Measurements from ENCODE around the gene SLC41A3.
"Not testable (repeated sequence)": the region's sequence is repeated elsewhere in the genome, so short reads cannot be mapped to it uniquely, and the experiment has no call there.

SLC41A3 gene

DNA sequence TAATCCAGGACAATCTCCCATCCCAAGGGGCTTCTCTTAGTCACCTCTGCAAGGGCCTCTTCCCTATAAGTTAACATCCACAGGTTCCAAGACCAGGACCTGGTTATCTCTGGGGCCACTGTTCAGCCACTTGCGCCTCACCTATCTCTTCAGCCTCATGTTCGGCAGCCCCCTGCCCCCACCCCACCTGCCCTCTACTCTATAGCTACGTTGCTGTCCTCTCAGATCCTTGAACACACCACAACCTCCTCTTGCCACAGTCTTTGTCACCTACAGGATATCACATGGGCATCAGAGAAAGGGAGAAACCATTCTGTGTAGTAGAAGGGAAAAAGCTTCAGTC is 33.9 kb downstream of the SLC41A3 start:
- DNase-seq (ENCODE audit: low read depth), result no peak
- H3K4me3 ChIP-seq (replicated peaks; ENCODE audit: low read depth, low read length), result no peak overlapping the region
- TF ChIP-seq, protein P1, sequence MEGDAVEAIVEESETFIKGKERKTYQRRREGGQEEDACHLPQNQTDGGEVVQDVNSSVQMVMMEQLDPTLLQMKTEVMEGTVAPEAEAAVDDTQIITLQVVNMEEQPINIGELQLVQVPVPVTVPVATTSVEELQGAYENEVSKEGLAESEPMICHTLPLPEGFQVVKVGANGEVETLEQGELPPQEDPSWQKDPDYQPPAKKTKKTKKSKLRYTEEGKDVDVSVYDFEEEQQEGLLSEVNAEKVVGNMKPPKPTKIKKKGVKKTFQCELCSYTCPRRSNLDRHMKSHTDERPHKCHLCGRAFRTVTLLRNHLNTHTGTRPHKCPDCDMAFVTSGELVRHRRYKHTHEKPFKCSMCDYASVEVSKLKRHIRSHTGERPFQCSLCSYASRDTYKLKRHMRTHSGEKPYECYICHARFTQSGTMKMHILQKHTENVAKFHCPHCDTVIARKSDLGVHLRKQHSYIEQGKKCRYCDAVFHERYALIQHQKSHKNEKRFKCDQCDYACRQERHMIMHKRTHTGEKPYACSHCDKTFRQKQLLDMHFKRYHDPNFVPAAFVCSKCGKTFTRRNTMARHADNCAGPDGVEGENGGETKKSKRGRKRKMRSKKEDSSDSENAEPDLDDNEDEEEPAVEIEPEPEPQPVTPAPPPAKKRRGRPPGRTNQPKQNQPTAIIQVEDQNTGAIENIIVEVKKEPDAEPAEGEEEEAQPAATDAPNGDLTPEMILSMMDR (IDR thresholded peaks at IDR 0.05; ENCODE audit: low read length, missing control alignments), result no peak

DNA sequence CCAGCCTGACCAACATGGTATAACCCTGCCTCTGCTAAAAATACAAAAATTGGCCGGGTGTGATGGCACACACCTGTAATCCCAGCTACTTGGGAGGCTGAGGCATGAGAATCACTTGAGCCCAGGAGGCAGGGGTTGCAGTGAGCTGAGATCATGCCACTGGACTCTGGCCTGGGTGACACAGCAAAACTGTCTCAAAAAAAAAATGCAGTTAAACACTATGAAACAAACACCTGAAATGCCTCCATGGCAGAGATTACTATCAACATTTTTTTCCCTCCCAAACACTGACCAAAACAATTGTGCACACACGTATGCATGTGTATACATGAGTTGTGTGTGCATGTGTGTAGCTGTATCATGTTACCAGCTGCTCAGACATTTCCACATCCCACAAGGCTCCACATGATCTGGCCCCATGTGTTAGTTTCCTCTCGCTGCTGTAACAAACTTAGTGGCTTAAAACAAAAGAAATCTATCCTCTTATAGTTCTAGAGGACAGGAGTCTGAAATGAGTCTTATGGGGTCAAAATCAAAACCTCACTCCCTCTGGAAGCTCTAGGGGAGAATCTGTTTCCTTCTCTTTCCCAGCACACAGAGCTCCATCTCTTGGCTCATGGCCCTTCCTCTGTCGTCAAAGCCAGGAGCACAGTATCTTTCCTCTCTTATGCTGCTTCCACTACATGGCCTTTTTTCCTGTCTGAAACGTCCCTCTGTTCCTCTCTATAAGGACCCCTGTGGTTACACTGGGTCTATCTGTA is 34.5 kb downstream of the SLC41A3 start:
- no peak for DNase-seq (ENCODE audit: low read depth)
- no peak overlapping the region for H3K4me3 ChIP-seq (replicated peaks; ENCODE audit: low read depth, low read length)
- TF ChIP-seq, protein P1 (IDR thresholded peaks at IDR 0.05; ENCODE audit: low read length, missing control alignments), result no peak

DNA sequence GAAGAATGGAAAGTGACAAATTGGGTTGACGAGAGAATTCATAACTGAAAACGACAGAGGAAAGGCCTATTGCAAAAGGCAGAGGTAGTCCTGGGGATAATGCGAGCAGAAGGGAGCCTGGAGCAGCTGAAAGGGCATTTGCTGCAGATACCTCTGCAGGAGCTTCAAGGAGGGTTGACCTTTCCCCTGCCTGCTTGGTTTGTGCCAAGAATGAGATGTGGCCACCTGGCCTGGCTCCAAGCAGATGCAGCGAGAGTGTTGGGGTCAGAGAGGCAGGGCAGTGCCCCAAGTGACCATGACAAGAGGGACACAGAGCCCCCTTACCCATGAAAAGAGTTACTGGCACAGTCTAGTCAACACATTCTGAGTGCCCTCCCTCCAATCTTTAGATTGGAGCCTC is 43.5 kb downstream of the SLC41A3 start:
- H3K4me3 ChIP-seq (replicated peaks; ENCODE audit: low read depth, low read length), result no peak overlapping the region
- TF ChIP-seq, protein P1 (IDR thresholded peaks at IDR 0.05; ENCODE audit: low read length, missing control alignments), result no peak
- DNase-seq (ENCODE audit: low read depth), result no peak

DNA sequence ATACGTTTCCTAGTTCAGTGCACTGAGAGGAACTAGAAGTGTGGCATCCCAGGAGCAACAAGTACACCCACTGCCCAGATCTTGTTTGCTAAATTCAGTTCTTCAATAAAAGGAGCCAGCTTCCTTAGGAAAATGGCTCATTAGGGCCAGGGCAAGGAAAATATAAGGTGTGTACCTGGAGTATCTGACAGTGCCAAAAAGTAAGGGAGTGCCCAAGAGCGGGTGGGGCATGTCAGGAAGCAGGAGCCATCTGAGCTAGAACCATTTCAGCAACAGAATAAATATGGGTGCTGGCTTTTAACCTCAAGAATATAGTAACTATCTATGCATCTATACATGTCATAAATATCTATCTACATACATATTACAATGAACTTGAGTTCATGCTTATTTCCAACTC is 44.1 kb downstream of the SLC41A3 start:
- TF ChIP-seq, protein P1 (IDR thresholded peaks at IDR 0.05; ENCODE audit: low read length, missing control alignments), result no peak
- H3K4me3 ChIP-seq (replicated peaks; ENCODE audit: low read depth, low read length), result no peak overlapping the region
- no peak for DNase-seq (ENCODE audit: low read depth)

DNA sequence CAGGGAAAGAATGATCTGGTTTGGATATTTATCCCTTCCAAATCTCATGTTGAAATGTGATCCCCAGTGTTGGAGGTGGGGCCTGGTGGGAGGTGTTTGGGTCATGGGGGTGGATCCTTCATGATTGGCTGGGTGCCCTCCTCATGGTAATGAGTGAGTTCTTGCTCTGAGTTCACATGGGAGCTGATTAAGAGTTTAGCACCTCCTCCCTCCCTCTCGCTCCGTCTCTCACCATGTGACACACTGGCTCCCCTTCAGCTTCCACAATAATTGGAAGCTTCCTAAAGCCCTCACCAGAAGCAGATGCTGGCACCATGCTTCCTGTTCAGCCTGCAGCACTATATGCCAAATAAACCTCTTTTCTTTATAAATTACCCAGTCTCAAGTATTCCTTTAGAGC is 45.1 kb downstream of the SLC41A3 start:
- not testable (repeated sequence) for DNase-seq (ENCODE audit: low read depth); H3K4me3 ChIP-seq (replicated peaks; ENCODE audit: low read depth, low read length)

DNA sequence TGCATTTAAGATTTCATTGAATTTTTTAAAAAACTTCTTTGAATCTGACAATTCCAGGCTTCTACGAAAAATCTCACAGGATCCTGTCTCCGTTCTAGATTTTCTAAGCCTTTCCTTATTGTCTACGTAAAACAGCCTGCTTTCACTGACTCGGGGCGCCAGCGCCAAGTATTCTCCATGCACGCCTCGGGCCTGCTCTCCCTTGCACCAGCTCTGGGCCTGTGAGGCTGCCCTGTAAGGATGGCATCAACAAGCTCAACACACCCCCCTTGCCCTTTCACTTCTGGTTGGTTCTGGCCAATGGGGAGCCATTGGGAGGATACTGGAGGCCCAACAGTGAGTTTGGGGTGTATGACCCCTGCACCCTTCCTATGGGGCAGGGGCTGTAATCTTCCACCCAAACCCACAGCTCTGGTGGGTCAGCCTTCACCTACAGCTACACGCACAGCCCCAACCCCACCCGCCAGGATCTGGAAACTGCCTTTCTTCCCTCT is 47.8 kb downstream of the SLC41A3 start:
- no peak overlapping the region for H3K4me3 ChIP-seq (replicated peaks; ENCODE audit: low read depth, low read length)
- no peak for DNase-seq (ENCODE audit: low read depth)
- TF ChIP-seq, protein P1 (IDR thresholded peaks at IDR 0.05; ENCODE audit: low read length, missing control alignments), result no peak

DNA sequence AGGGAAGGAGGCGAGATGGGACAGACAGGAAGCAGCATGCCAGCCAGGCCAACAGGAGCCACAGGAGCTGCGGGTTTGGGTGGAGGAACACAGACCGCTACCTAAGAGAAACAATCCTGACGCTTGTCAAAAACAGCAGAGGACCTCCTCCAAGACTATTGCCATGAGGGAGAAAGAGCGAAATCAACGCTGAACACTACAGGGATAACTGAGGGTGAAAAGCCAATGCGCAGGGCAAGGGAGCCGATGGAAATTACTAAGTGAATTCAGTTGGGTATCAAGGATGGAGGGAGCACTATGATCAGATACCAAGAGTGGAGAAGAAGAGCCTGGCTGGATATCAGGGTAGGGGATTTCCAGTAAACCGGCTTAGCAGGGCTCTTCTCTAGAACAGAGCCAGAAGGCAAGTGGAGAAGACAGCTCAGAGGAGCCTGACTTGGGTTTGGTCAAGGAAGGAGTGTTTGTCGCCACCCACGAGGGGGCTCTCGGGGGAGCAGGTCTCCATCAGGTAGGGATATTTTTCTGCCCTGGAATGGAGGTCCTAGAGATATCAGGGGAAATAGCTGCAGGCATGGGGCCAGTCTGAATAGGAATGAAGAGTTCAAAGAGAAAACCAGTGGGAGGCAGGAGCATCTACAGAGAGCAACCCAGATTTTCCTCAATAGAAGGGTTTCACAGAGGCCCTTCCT is 48.4 kb downstream of the SLC41A3 start:
- DNase-seq (ENCODE audit: low read depth), result no peak
- no peak overlapping the region for H3K4me3 ChIP-seq (replicated peaks; ENCODE audit: low read depth, low read length)
- TF ChIP-seq, protein P1 (IDR thresholded peaks at IDR 0.05; ENCODE audit: low read length, missing control alignments), result no peak
